Testis (tissue), 2 donors: Measurements from ENCODE around the gene KLF6.

Experiments used
- POLR2A ChIP-seq: fragments of 450-650 bp; IDR thresholded peaks from one replicate; pipeline ENCODE4 v1.6.1; 2017; ENCODE audit warnings: antibody characterized with exemption, mild to moderate bottlenecking, moderate library complexity
- TF ChIP-seq, protein P1 (sequence below), 3 experiments: fragments of 450-650 bp in 2 of 3; fragments of 200-600 bp in 1 of 3; sonication (generic) in 1 of 3; IDR thresholded peaks; one replicate each; pipeline ENCODE4 v1.5.1; 2016 to 2019; ENCODE audit warnings: antibody characterized with exemption in 3 of 3, mild to moderate bottlenecking in 2 of 3, moderate library complexity in 1 of 3

DNA sequence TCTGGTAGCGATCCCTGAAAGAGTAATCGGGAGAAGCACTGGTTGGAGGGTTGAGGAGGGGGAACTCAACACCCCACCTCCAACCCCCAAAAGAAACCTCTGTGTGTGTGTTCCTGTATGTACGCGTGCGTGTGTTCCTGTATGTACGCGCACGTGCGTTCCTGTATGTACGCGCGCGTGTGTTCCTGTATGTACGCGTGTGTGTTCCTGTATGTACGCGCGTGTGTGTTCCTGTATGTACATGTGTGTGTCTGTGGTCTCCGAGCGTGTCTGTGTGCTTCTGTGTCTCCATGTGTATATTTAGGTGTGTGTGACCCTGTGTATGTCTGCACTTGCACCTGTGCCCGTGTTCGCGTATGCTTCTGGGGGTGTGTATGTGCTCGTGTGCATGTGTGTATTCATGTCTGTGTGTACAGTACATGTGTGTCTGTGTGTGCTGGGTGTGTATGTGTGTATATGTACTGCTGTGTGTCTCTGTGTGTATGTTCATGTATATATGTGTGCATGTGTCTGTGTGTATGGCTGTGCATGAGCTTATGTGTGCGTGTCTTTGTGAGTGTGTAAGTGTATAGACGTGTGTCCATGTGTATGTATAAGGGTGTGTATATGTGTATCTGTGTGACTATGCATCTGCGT, 42.9 kb upstream of the KLF6 start:
- TF ChIP-seq, protein P1, sequence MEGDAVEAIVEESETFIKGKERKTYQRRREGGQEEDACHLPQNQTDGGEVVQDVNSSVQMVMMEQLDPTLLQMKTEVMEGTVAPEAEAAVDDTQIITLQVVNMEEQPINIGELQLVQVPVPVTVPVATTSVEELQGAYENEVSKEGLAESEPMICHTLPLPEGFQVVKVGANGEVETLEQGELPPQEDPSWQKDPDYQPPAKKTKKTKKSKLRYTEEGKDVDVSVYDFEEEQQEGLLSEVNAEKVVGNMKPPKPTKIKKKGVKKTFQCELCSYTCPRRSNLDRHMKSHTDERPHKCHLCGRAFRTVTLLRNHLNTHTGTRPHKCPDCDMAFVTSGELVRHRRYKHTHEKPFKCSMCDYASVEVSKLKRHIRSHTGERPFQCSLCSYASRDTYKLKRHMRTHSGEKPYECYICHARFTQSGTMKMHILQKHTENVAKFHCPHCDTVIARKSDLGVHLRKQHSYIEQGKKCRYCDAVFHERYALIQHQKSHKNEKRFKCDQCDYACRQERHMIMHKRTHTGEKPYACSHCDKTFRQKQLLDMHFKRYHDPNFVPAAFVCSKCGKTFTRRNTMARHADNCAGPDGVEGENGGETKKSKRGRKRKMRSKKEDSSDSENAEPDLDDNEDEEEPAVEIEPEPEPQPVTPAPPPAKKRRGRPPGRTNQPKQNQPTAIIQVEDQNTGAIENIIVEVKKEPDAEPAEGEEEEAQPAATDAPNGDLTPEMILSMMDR (IDR thresholded peaks at IDR 0.05): no peak
- no peak for TF ChIP-seq POLR2A
